Immature natural killer cell (primary cell): ENCODE measurements around the gene XKR8. TPM values are rescaled to one million over a fixed set of nuclear protein-coding genes. Genes with fewer than 3 reads are reported as not detected.

Experiments
- polyA plus RNA-seq, 3 donors: library from polyadenylated mRNA; unstranded; fragments of 300-500 nt; fragmentation: Illumina TruSeq; gene quantifications; one replicate each; pipeline ENCODE4 v1.2.3, GENCODE V29; 2021

XKR8 gene
- polyA plus RNA-seq, 3 donors from 2014 or later, result 27.7 to 39.2 (median 37.0) TPM

Other genes starting within 250 kb of the XKR8 start
- gene FAM76A, start 234.0 kb upstream of the XKR8 start, polyA plus RNA-seq, result 1 to 10 TPM; 2.2 to 8.1 (median 7.5) TPM
- gene STX12, start 186.8 kb upstream of the XKR8 start, polyA plus RNA-seq, result 10 to 100 TPM in 2 of 3 donors, 1 to 10 TPM in 1; 7.9 to 12.9 (median 12.4) TPM
- gene PPP1R8, start 129.2 kb upstream of the XKR8 start, polyA plus RNA-seq, result 10 to 100 TPM; 37.7 to 51.1 (median 45.1) TPM
- 100 to 1,000 TPM in 2 of 3 donors, 10 to 100 TPM in 1; 93.2 to 146 (median 101) TPM for gene THEMIS2, start 87.4 kb upstream of the XKR8 start, polyA plus RNA-seq
- gene RPA2, start 45.4 kb upstream of the XKR8 start, polyA plus RNA-seq, result 100 to 1,000 TPM; 258 to 407 (median 270) TPM
- gene SMPDL3B, start 25.0 kb upstream of the XKR8 start, polyA plus RNA-seq, result 1 to 10 TPM in 1 of 3 donors, under 1 TPM in 1, not detected in 1; 0.71 to 2.3 TPM
- 10 to 100 TPM in 1 of 3 donors, 1 to 10 TPM in 2; 7.8 to 15.6 (median 9.3) TPM for gene EYA3, start 128.6 kb downstream of the XKR8 start, polyA plus RNA-seq
- 1 to 10 TPM; 1.5 to 9.4 (median 2.6) TPM for gene PTAFR, start 216.7 kb downstream of the XKR8 start, polyA plus RNA-seq